IMR-90 (cell line): ENCODE data around the gene C1orf167. TPM values are rescaled to one million over a fixed set of nuclear protein-coding genes. Genes with fewer than 3 reads are reported as not detected.

Experiments
- ATAC-seq: fragments of 200-7000 bp; cut with Tn5 transposase; 2 replicates; pipeline ENCODE4 v1.9.1; 2020; ENCODE audit warnings: low read depth, mild to moderate bottlenecking, moderate library complexity
- BruUV-seq: library from RNA; stranded (reverse); fragments of 400-500 nt; replicated peaks from 2 replicates; lab custom pipeline; 2021; lab: Mats Ljungman, UMichigan
- CTCF ChIA-PET: fragments of 300-600 bp; formaldehyde crosslinking; extraction: SDS; loops from one replicate; lab custom pipeline; 2021; ENCODE audit warnings: antibody characterized with exemption; lab: Yijun Ruan, JAX
- POLR2A ChIA-PET: fragments of 300-600 bp; sonication (Branson Sonifier 250); formaldehyde crosslinking; loops from one replicate; lab custom pipeline; 2022; ENCODE audit warnings: antibody characterized with exemption; ENCODE audit not compliant: unreplicated experiment; lab: Charles Lee
- DNase-seq: peaks from one replicate; pipeline ENCODE4 v3.0.0; 2013
- H2AFZ ChIP-seq: replicated peaks from 2 replicates; pipeline ENCODE3; 2013; ENCODE audit warnings: low read length, mild to moderate bottlenecking; ENCODE audit not compliant: poor library complexity
- H2AK5ac ChIP-seq: 2 replicates; pipeline ENCODE4 v1.6.1; 2013; ENCODE audit warnings: low read depth, low read length, inconsistent platforms
- H2AK9ac ChIP-seq: replicated peaks from 2 replicates; pipeline ENCODE3; 2013; ENCODE audit warnings: mild to moderate bottlenecking, low read depth, low read length, moderate library complexity; ENCODE audit not compliant: poor library complexity
- H2BK120ac ChIP-seq: 2 replicates; pipeline ENCODE4 v1.6.1; 2013; ENCODE audit warnings: low read depth, low read length, inconsistent platforms
- H2BK15ac ChIP-seq: 3 replicates; pipeline ENCODE4 v1.6.1; 2013; ENCODE audit warnings: low read depth, low read length, inconsistent platforms
- H2BK20ac ChIP-seq: 2 replicates; pipeline ENCODE4 v1.6.1; 2013; ENCODE audit warnings: low read depth, mild to moderate bottlenecking, inconsistent platforms, low read length, moderate library complexity
- H2BK5ac ChIP-seq: 2 replicates; pipeline ENCODE4 v1.6.1; 2013; ENCODE audit warnings: mild to moderate bottlenecking, low read depth, low read length, inconsistent platforms; ENCODE audit not compliant: poor library complexity, severe bottlenecking
- H3K14ac ChIP-seq: replicated peaks from 2 replicates; pipeline ENCODE4 v1.6.1; 2013; ENCODE audit warnings: low read depth, low read length, inconsistent platforms
- H3K18ac ChIP-seq: 2 replicates; pipeline ENCODE4 v1.6.1; 2013; ENCODE audit warnings: low read depth, low read length, control low read depth
- H3K23ac ChIP-seq: 2 replicates; pipeline ENCODE4 v1.6.1; 2013; ENCODE audit warnings: low read depth, low read length, inconsistent platforms
- H3K27ac ChIP-seq: 2 replicates; pipeline ENCODE4 v1.5.1; 2013; ENCODE audit warnings: mild to moderate bottlenecking, control low read depth, low read length; ENCODE audit not compliant: insufficient read depth
- H3K27me3 ChIP-seq: 2 replicates; pipeline ENCODE4 v1.6.1; 2013; ENCODE audit warnings: low read length; ENCODE audit not compliant: control insufficient read depth, insufficient read depth
- H3K36me3 ChIP-seq: 2 replicates; pipeline ENCODE4 v1.6.1; 2013; ENCODE audit warnings: low read length, mixed read lengths; ENCODE audit not compliant: control insufficient read depth, insufficient read depth
- H3K4ac ChIP-seq: 2 replicates; pipeline ENCODE4 v1.6.1; 2013; ENCODE audit warnings: low read depth, low read length, inconsistent platforms
- H3K4me1 ChIP-seq: 2 replicates; pipeline ENCODE4 v1.6.1; 2013; ENCODE audit warnings: low read length, mixed read lengths; ENCODE audit not compliant: control insufficient read depth, insufficient read depth
- H3K4me2 ChIP-seq: 2 replicates; pipeline ENCODE4 v1.6.1; 2013; ENCODE audit warnings: low read depth, mild to moderate bottlenecking, control low read depth, low read length, moderate library complexity
- H3K4me3 ChIP-seq: 2 replicates; pipeline ENCODE4 v1.5.1; 2013; ENCODE audit warnings: low read depth, mild to moderate bottlenecking, control low read depth, low read length, moderate library complexity; ENCODE audit not compliant: insufficient read depth
- H3K56ac ChIP-seq: 2 replicates; pipeline ENCODE4 v1.6.1; 2013; ENCODE audit warnings: low read length, inconsistent platforms; ENCODE audit not compliant: insufficient read depth; ENCODE audit errors: extremely low read depth
- H3K79me1 ChIP-seq, 2 experiments: 2 replicates each; pipeline ENCODE4 v1.6.1; 2013; ENCODE audit warnings: low read length in 2 of 2, inconsistent platforms in 1 of 2, low read depth in 1 of 2
- H3K9ac ChIP-seq: 2 replicates; pipeline ENCODE4 v1.6.1; 2013; ENCODE audit warnings: low read depth, low read length, control low read depth
- H3K9me1 ChIP-seq: 2 replicates; pipeline ENCODE4 v1.6.1; 2013; ENCODE audit warnings: low read length, inconsistent platforms; ENCODE audit not compliant: insufficient read depth
- H3K9me3 ChIP-seq: 2 replicates; pipeline ENCODE4 v1.6.1; 2013; ENCODE audit warnings: low read length; ENCODE audit not compliant: control insufficient read depth, insufficient read depth
- H4K20me1 ChIP-seq: 2 replicates; pipeline ENCODE4 v1.6.1; 2013; ENCODE audit warnings: low read length, inconsistent platforms; ENCODE audit not compliant: insufficient read depth
- H4K5ac ChIP-seq: 2 replicates; pipeline ENCODE4 v1.6.1; 2013; ENCODE audit warnings: mild to moderate bottlenecking, low read depth, low read length, control low read depth
- H4K8ac ChIP-seq, 2 experiments: 2 replicates each; pipeline ENCODE4 v1.6.1; 2013; ENCODE audit warnings: low read depth in 2 of 2, low read length in 2 of 2, control low read depth in 1 of 2, inconsistent platforms in 1 of 2
- H4K91ac ChIP-seq: 2 replicates; pipeline ENCODE4 v1.6.1; 2013; ENCODE audit warnings: low read depth, low read length, inconsistent platforms; ENCODE audit not compliant: insufficient read depth
- FOS ChIP-seq: fragments of 150-350 bp; IDR thresholded peaks from 2 replicates; pipeline ENCODE4 v1.6.1; 2016; ENCODE audit warnings: low read depth, low read length
- RAD21 ChIP-seq: IDR thresholded peaks from 2 replicates; pipeline ENCODE4 v1.6.1; 2012; ENCODE audit warnings: low read length, improper control_type of control experiment
- WGBS, 2 experiments: methylation state at CpG; one replicate each; pipeline versions ENCODE4 v1.1.5 to v1.1.7; 2013; ENCODE audit warnings: missing lambda C conversion rate in 2 of 2; ENCODE audit not compliant: insufficient read length in 1 of 2; ENCODE audit errors: extremely low coverage in 2 of 2; 5-methylcytosine and 5-hydroxymethylcytosine counted together
- dilution Hi-C: fragments of 300-500 bp; cut with HindIII; formaldehyde crosslinking; loops from one replicate; pipeline ENCODE4 v1.14.3; 2018; ENCODE audit warnings: low sequenced_read_pairs; ENCODE audit not compliant: unreplicated experiment
- in situ Hi-C: fragments of 300-500 bp; cut with MboI; formaldehyde crosslinking; loops from 3 replicates; pipeline ENCODE4 v1.14.3; 2019; ENCODE audit warnings: low sequenced_read_pairs, inconsistent platforms, mixed read lengths
- intact Hi-C: fragments of 100-400 bp; cut with micrococcal nuclease; formaldehyde crosslinking; loops from 2 replicates; pipeline ENCODE4 v1.10.0; 2022
- polyA plus RNA-seq, 3 experiments: library from polyadenylated mRNA; depleted of rRNA; stranded (reverse); fragments of >200 nt; gene quantifications; 2 replicates each; pipeline ENCODE4 v1.2.3, GENCODE V29; 2012; ENCODE audit warnings: low replicate concordance in 1 of 3
- total RNA-seq: library from RNA; depleted of rRNA; stranded (reverse); fragments of >200 nt; gene quantifications from 2 replicates; pipeline ENCODE4 v1.2.3, GENCODE V29; 2012

The C1orf167 gene
- total and polyA plus RNA-seq, 2 of the 4 experiments (the other 2 are of a cell fraction): under 0.01 to 0.15 TPM

DNA sequence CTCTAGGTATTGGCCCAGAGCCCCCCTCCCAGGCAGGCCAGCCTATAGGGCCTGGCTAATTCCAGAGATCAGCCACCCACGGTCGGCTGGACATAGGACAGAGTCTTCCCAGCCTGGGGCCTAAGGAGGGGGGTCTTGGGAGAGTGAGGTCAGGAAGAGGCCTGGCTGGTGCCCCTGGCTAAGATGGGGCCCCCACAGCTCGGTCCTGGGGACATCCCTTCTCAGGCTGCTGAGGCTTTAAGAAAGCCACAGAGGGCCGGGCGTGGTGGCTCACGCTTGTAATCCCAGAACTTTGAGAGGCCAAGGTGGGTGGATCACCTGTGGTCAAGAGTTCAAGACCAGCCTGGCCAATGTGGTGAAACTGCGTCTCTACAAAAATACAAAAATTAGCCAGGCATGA lies 2.5 kb downstream of the C1orf167 start:
- WGBS, 2 experiments: 73% methylated on average over 4 of the region's 7 CpGs; no CpG with 5 or more reads in 1 of the 2 experiments
- H3K36me3 ChIP-seq: no peaks in the 10 kb centered on the region
- peaks cover 1% of the 10 kb centered on the region; the same call in 1 of the 2 replicates for H3K4me1 ChIP-seq
- no TSS peak for BruUV-seq
- no peak for ATAC-seq
- no peak overlapping the region for H3K23ac ChIP-seq
- POLR2A ChIA-PET: no interaction called here
- H3K4ac ChIP-seq: no peak overlapping the region
- H2BK20ac ChIP-seq: no peak overlapping the region
- H4K5ac ChIP-seq: no peak overlapping the region
- no peaks in the 10 kb centered on the region for H4K20me1 ChIP-seq
- no peak overlapping the region for H2AK5ac ChIP-seq
- H2BK5ac ChIP-seq: no peak overlapping the region
- CTCF ChIA-PET: no interaction called here
- no peak overlapping the region for H3K56ac ChIP-seq
- DNase-seq: no peak
- H4K8ac ChIP-seq: no peak overlapping the region
- dilution Hi-C loops (no loop called here), in situ Hi-C loops (no loop called here), intact Hi-C loops (no loop called here)
- TF ChIP-seq FOS (no peak), RAD21 (no peak)
- H2AK9ac ChIP-seq: no peak overlapping the region
- no peak overlapping the region for H3K9ac ChIP-seq
- H3K27me3 ChIP-seq: peaks cover 42% of the 10 kb centered on the region
- H3K79me1 ChIP-seq: no peaks in the 10 kb centered on the region
- H3K14ac ChIP-seq: no peak overlapping the region
- H3K4me3 ChIP-seq: no peak overlapping the region
- no peak overlapping the region for H3K4me2 ChIP-seq
- no peaks in the 10 kb centered on the region for H3K9me1 ChIP-seq
- H2BK120ac ChIP-seq: no peak overlapping the region
- no peak overlapping the region for H3K18ac ChIP-seq
- H3K9me3 ChIP-seq: no peaks in the 10 kb centered on the region
- H4K91ac ChIP-seq: no peak overlapping the region
- H2AFZ ChIP-seq: no peak overlapping the region
- H2BK15ac ChIP-seq: no peak overlapping the region
- no peak overlapping the region for H3K27ac ChIP-seq
